Stimulated activated CD8-positive, alpha-beta memory T cell treated with anti-CD3 and anti-CD28 coated beads, Interleukin-12 subunit alpha, Interleukin-12 subunit beta, amount 100 ng/mL, for 1 hour (primary cell): ENCODE results near the gene DERL3.
A peak's percentile ranks its signal among the peaks of the same experiment; 100 is the strongest.

ENCODE experiments used
- DNase-seq: peaks from one replicate; pipeline ENCODE4 v3.0.0-alpha.2; 2020; ENCODE audit warnings: low read depth

Gene DERL3

GRCh38 chr22:23801886-23802377 lies 36.9 kb downstream of the DERL3 start:
- DNase-seq: no peak

DNA sequence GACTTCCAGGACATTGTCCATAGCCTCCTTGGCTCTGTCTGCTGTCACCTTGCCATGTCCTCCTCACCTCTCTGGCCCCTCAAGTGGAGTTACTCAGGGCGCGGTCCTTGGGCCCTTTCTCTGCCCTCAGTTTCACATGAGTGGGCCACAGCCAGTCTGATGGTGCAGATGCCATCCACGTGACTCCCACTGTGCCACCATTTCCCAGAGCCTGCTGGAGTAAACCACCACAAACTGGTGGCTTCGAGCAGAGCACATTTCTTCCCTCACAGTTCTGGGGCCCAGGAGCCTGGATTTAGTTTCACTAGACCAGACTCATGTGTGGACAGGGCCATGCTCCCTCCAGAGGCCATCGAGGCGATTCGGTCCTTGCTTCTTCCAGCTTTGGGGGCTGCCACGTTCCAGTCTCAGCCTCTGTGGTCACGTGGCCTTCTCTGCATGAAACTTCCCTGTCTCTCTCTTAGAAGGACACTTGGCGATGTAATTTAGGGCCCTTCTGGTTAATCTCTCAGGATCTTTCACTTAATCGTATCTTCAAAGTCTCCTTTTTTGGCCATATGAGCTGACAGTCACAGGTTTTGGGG lies 37.5 kb downstream of the DERL3 start:
- no peak for DNase-seq

- no peak for DNase-seq
These were observed 38.2 kb downstream of the DERL3 start for GRCh38 chr22:23800297-23801237.

DNA sequence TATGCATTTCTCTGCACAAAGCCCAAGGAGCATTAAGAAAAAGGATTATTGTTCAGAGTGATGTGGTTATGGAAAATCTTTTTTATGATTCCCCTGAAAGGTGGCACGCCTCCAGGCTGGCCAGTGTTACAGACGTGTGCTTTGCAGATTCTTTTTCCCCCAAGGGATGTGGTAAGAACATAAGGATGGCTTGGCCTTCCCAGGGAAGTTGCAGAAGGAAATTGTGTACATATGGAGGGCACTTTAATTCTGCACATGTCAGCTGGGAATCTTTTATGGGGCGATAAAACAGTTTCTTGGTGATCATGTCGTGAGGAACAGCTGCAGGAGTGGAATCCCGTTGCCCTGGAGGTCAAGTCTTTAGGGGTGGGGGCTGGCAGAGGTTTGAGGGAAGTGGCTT lies 42.3 kb downstream of the DERL3 start:
- DNase-seq: no peak

- DNase-seq: no peak
These were observed 45.5 kb downstream of the DERL3 start for GRCh38 chr22:23793326-23793725.

GRCh38 chr22:23791738-23792645 lies 46.8 kb downstream of the DERL3 start:
- no peak for DNase-seq

DNA sequence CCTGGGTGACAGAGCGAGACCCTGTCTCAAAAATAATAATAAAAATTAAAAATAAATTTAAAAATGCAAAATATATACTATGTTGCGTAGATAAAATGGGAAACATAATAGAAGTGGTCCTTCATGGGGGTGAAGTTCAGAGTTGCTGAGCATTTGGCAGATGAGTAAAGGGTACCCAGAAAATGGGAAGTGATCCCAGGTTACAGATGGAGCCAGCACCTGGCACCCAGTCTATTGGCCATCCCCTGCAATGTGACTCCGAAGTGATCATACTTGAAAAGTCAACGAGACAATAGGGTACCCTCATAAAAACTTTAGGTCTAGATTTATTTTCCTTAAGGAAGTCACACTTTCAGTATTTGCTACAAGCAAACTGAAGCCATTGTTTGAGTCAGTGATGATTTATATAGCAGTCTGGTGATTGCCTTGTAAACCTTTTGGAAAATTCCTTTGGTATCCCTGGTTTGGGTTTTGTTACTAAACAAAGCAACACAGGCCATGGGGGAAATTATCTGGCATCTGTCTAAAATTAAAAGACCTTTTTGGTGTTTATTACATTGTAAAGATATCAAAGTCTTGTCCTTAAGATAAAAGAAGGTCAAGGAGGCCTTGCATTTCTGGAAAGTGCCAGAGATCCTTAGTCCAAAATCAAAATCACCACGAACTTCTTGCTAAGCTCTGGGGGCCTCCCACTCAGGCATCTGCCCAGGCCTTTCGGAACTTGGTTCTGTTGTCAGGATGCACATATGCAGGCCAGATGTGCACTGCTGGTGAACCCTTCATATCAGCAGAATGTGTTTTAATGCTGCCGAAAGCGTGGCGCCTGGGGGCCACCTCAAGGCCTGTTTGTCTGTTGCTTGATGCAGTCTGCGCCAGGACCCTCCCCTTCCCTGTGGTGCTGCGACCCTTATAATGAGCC lies 47.7 kb downstream of the DERL3 start:
- DNase-seq: no peak

DNA sequence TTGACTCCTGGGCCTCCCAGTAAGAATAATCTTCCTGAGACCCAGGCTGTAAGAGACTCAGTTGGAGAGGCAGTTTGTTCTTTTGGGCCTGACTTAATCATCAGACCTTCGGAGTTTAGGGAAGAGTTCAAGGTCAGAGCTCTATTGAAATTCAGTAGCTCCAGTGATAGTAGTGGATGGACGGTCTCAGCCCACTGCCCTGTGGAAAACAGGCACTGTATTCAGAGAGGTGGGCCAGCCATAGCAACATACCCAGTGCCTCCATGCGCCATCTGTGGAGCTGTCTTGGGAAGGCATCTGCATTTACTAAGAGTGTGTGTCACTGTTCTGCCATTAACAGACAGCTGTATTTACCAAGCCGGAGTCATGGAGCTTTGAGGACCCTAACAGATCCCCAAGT lies 49.2 kb downstream of the DERL3 start:
- DNase-seq: no peak

DNA sequence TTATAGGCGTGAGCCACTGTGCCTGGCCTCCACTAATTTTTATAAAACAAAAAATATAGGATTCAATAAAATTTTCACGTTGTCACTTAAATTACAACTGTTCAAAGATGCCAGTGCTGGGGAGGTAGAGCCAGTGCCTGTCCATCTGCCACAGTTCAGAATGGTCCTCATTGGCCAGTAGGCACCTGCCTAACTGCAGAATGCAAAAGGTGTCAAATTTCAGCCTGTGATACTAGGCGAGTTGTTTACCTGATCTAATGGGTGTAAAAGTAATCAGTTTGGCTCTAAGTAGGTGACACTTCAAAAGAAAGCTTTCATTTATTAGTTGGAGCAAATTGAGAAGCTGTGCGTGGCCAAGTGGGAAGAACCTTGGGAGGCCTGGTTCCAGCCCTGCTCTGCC lies 49.7 kb downstream of the DERL3 start:
- no peak for DNase-seq

DNA sequence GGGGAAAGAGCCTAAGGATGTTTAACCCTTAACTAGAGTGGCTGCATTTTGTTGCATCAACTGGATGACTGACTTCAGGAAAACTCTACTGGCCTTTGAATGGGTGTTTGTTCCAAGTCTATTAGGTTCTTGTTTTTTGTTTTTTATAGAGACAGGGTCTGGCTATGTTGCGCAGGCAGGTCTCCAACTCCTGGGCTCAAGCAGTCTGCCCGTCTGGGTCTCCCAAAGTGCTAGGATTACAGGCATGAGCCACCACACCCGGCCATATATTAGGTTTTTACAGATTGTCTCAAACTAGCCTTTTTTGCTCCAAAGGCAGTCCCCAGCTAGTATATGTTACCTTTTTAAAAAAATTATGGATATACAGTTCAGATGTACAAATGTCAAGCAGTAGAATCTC lies 50.9 kb downstream of the DERL3 start:
- DNase-seq: no peak

- no peak for DNase-seq
These were observed 51.3 kb downstream of the DERL3 start for GRCh38 chr22:23787600-23787896.

DNA sequence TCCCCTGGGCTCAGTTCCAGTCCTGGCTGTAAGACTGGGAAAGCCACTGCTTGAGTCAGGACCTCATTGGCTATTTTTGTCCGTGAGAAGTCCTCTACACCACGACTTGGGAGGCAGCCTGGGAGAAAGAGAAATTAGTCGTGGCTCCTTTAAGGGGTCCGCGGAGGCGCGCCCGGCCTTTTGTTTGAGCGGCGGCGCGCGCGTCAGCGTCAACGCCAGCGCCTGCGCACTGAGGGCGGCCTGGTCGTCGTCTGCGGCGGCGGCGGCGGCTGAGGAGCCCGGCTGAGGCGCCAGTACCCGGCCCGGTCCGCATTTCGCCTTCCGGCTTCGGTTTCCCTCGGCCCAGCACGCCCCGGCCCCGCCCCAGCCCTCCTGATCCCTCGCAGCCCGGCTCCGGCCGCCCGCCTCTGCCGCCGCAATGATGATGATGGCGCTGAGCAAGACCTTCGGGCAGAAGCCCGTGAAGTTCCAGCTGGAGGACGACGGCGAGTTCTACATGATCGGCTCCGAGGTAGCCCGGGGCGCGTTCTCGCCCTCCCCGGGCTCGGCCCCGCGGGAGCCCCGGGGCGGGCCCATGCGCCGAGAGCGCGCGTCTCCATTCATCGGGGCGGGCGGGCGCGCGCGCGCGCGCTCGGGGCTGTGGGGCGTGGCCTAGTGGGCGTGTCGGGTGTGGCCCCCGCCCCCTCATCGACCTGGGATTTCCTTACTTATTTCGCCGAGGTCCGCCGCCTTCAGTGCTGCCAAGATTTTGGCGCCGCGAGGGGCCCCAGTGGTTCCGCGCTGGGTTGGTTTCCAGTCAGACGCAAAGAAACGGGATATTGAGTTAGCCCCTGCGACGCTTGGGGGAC lies 51.8 kb downstream of the DERL3 start, which contains the start of gene SMARCB1:
Gene SMARCB1, plus strand, starts transcription at position 215 of the 848 bp plus-strand sequence. Its CDS starts 204 bp downstream, at position 419.
- peak; percentile 85 for DNase-seq

GRCh38 chr22:23786261-23786710 lies 52.5 kb downstream of the DERL3 start:
- no peak for DNase-seq
